ENCODE results near the gene HOOK2.
"Not testable (repeated sequence)": the region's sequence is repeated elsewhere in the genome, so short reads cannot be mapped to it uniquely, and the experiment has no call there.

HOOK2 gene

GRCh38 chr19:12720296-12720695 is 55.1 kb downstream of the HOOK2 start:
- Histone ChIP-seq H3K27me3 (ENCODE audit: control insufficient read depth in 1 of 2, insufficient read depth in 1 of 2, low read length in 2 of 2) (no peaks in the 10 kb centered on the region), H3K4me1 (ENCODE audit: control insufficient read depth, insufficient read depth, low read depth, low read length) (peaks cover 16% of the 10 kb centered on the region), H2BK15ac (ENCODE audit: low read depth, poor library complexity, severe bottlenecking) (no peak overlapping the region), H4K8ac (ENCODE audit: low read length) (no peak overlapping the region), H3K79me1 (replicated peaks; ENCODE audit: low read length, poor library complexity, severe bottlenecking) (peaks cover 13% of the 10 kb centered on the region), H2AK5ac (ENCODE audit: low read length, severe bottlenecking) (peak overlapping the region; percentile 33), H2BK12ac (ENCODE audit: low read length in 2 of 2) (no peak overlapping the region), H2AFZ (ENCODE audit: low read depth, low read length) (no peak overlapping the region), H3K14ac (ENCODE audit: low read length in 2 of 2) (no peak overlapping the region), H3K4me2 (ENCODE audit: low read length, poor library complexity, severe bottlenecking) (peak overlapping the region; percentile 45), H3K9me3 (ENCODE audit: control insufficient read depth, low read length) (no peaks in the 10 kb centered on the region), H3K23ac (ENCODE audit: low read length in 2 of 2) (peak overlapping the region in 1 of 2 experiments; percentile 43), H3K27ac (ENCODE audit: low read length, poor library complexity, severe bottlenecking) (peak overlapping the region; percentile 68), H3K4me3 (ENCODE audit: insufficient read depth in 1 of 2, low read depth in 1 of 2, low read length in 2 of 2) (peak overlapping the region in 1 of 2 experiments; percentile 95), H3K36me3 (ENCODE audit: control insufficient read depth in 1 of 2, insufficient read depth in 2 of 2, low read depth in 1 of 2, low read length in 2 of 2) (peaks cover 32 to 39% of the 10 kb centered on the region in 2 experiments), H3K18ac (ENCODE audit: low read depth in 1 of 2, low read length in 2 of 2) (no peak overlapping the region), H3K9ac (ENCODE audit: low read length) (peak overlapping the region; percentile 91), H4K91ac (ENCODE audit: low read length) (no peak overlapping the region), H3K4ac (ENCODE audit: low read depth in 1 of 2, low read length in 2 of 2) (peak overlapping the region in 1 of 2 experiments; percentile 24), H2BK5ac (ENCODE audit: low read depth, low read length, poor library complexity, severe bottlenecking) (no peak overlapping the region), H2BK120ac (ENCODE audit: low read depth, low read length) (no peak overlapping the region)
- WGBS: 99% methylated on average over 9 of the region's 10 CpGs
- no peak for DNase-seq

GRCh38 chr19:12715929-12716328 is 59.4 kb downstream of the HOOK2 start:
- Histone ChIP-seq H3K23ac (ENCODE audit: low read length in 2 of 2) (no peak overlapping the region), H3K18ac (ENCODE audit: low read depth in 1 of 2, low read length in 2 of 2) (no peak overlapping the region), H2BK5ac (ENCODE audit: low read depth, low read length, poor library complexity, severe bottlenecking) (no peak overlapping the region), H3K4me2 (ENCODE audit: low read length, poor library complexity, severe bottlenecking) (no peak overlapping the region), H2BK12ac (ENCODE audit: low read length in 2 of 2) (no peak overlapping the region), H2BK120ac (ENCODE audit: low read depth, low read length) (no peak overlapping the region), H3K27ac (ENCODE audit: low read length, poor library complexity, severe bottlenecking) (no peak overlapping the region), H3K9ac (ENCODE audit: low read length) (no peak overlapping the region), H2AFZ (ENCODE audit: low read depth, low read length) (no peak overlapping the region), H3K4me1 (ENCODE audit: control insufficient read depth, insufficient read depth, low read depth, low read length) (peaks cover 15% of the 10 kb centered on the region), H3K36me3 (ENCODE audit: control insufficient read depth in 1 of 2, insufficient read depth in 2 of 2, low read depth in 1 of 2, low read length in 2 of 2) (peaks cover 71 to 77% of the 10 kb centered on the region in 2 experiments), H2AK5ac (ENCODE audit: low read length, severe bottlenecking) (no peak overlapping the region), H3K4ac (ENCODE audit: low read depth in 1 of 2, low read length in 2 of 2) (no peak overlapping the region), H3K79me1 (replicated peaks; ENCODE audit: low read length, poor library complexity, severe bottlenecking) (peaks cover 23% of the 10 kb centered on the region), H4K8ac (ENCODE audit: low read length) (no peak overlapping the region), H3K4me3 (ENCODE audit: insufficient read depth in 1 of 2, low read depth in 1 of 2, low read length in 2 of 2) (no peak overlapping the region), H4K91ac (ENCODE audit: low read length) (no peak overlapping the region), H3K27me3 (ENCODE audit: control insufficient read depth in 1 of 2, insufficient read depth in 1 of 2, low read length in 2 of 2) (no peaks in the 10 kb centered on the region), H3K9me3 (ENCODE audit: control insufficient read depth, low read length) (no peaks in the 10 kb centered on the region), H2BK15ac (ENCODE audit: low read depth, poor library complexity, severe bottlenecking) (no peak overlapping the region), H3K14ac (ENCODE audit: low read length in 2 of 2) (no peak overlapping the region)
- 93% methylated on average over 3 of the region's 3 CpGs for WGBS
- no peak for DNase-seq

GRCh38 chr19:12715102-12715501 is 60.2 kb downstream of the HOOK2 start:
- Histone ChIP-seq H4K91ac (ENCODE audit: low read length) (no peak overlapping the region), H3K4me3 (ENCODE audit: insufficient read depth in 1 of 2, low read depth in 1 of 2, low read length in 2 of 2) (no peak overlapping the region), H2BK15ac (ENCODE audit: low read depth, poor library complexity, severe bottlenecking) (no peak overlapping the region), H3K27ac (ENCODE audit: low read length, poor library complexity, severe bottlenecking) (no peak overlapping the region), H3K27me3 (ENCODE audit: control insufficient read depth in 1 of 2, insufficient read depth in 1 of 2, low read length in 2 of 2) (no peaks in the 10 kb centered on the region), H2BK5ac (ENCODE audit: low read depth, low read length, poor library complexity, severe bottlenecking) (no peak overlapping the region), H3K23ac (ENCODE audit: low read length in 2 of 2) (no peak overlapping the region), H2AK5ac (ENCODE audit: low read length, severe bottlenecking) (no peak overlapping the region), H3K36me3 (ENCODE audit: control insufficient read depth in 1 of 2, insufficient read depth in 2 of 2, low read depth in 1 of 2, low read length in 2 of 2) (peaks cover 77 to 82% of the 10 kb centered on the region in 2 experiments), H2BK12ac (ENCODE audit: low read length in 2 of 2) (no peak overlapping the region), H2BK120ac (ENCODE audit: low read depth, low read length) (no peak overlapping the region), H3K79me1 (replicated peaks; ENCODE audit: low read length, poor library complexity, severe bottlenecking) (peaks cover 29% of the 10 kb centered on the region), H3K4me2 (ENCODE audit: low read length, poor library complexity, severe bottlenecking) (no peak overlapping the region), H3K14ac (ENCODE audit: low read length in 2 of 2) (no peak overlapping the region), H3K9ac (ENCODE audit: low read length) (no peak overlapping the region), H3K9me3 (ENCODE audit: control insufficient read depth, low read length) (no peaks in the 10 kb centered on the region), H2AFZ (ENCODE audit: low read depth, low read length) (no peak overlapping the region), H4K8ac (ENCODE audit: low read length) (no peak overlapping the region), H3K4ac (ENCODE audit: low read depth in 1 of 2, low read length in 2 of 2) (no peak overlapping the region), H3K18ac (ENCODE audit: low read depth in 1 of 2, low read length in 2 of 2) (no peak overlapping the region), H3K4me1 (ENCODE audit: control insufficient read depth, insufficient read depth, low read depth, low read length) (peaks cover 8% of the 10 kb centered on the region)
- no peak for DNase-seq
- over 99% methylated on average over 15 of the region's 15 CpGs for whole genome bisulfite sequencing

- not testable (repeated sequence) for H2BK15ac ChIP-seq (ENCODE audit: low read depth, poor library complexity, severe bottlenecking); H3K9ac ChIP-seq (ENCODE audit: low read length); H4K91ac ChIP-seq (ENCODE audit: low read length); H3K4me1 ChIP-seq (ENCODE audit: control insufficient read depth, insufficient read depth, low read depth, low read length); H2BK5ac ChIP-seq (ENCODE audit: low read depth, low read length, poor library complexity, severe bottlenecking); H2BK12ac ChIP-seq (ENCODE audit: low read length in 2 of 2); H3K27ac ChIP-seq (ENCODE audit: low read length, poor library complexity, severe bottlenecking); H2AFZ ChIP-seq (ENCODE audit: low read depth, low read length); H2BK120ac ChIP-seq (ENCODE audit: low read depth, low read length); DNase-seq; H3K18ac ChIP-seq (ENCODE audit: low read depth in 1 of 2, low read length in 2 of 2); H3K4ac ChIP-seq (ENCODE audit: low read depth in 1 of 2, low read length in 2 of 2); H3K14ac ChIP-seq (ENCODE audit: low read length in 2 of 2); H3K9me3 ChIP-seq (ENCODE audit: control insufficient read depth, low read length); H2AK5ac ChIP-seq (ENCODE audit: low read length, severe bottlenecking); H3K27me3 ChIP-seq (ENCODE audit: control insufficient read depth in 1 of 2, insufficient read depth in 1 of 2, low read length in 2 of 2); H3K4me2 ChIP-seq (ENCODE audit: low read length, poor library complexity, severe bottlenecking); H3K23ac ChIP-seq (ENCODE audit: low read length in 2 of 2); H4K8ac ChIP-seq (ENCODE audit: low read length); H3K4me3 ChIP-seq (ENCODE audit: insufficient read depth in 1 of 2, low read depth in 1 of 2, low read length in 2 of 2)
- WGBS: 90% methylated on average over 7 of the region's 9 CpGs
- Histone ChIP-seq H3K79me1 (replicated peaks; ENCODE audit: low read length, poor library complexity, severe bottlenecking) (peaks cover 34% of the 10 kb centered on the region), H3K36me3 (ENCODE audit: control insufficient read depth in 1 of 2, insufficient read depth in 2 of 2, low read depth in 1 of 2, low read length in 2 of 2) (peaks cover 83 to 84% of the 10 kb centered on the region in 2 experiments)
Measured at GRCh38 chr19:12713304-12713703, 62.0 kb downstream of the HOOK2 start.

All from mesenchymal stem cell (in vitro differentiated cells and primary cell).